ENCODE results near the gene TMEM63C.

DNA sequence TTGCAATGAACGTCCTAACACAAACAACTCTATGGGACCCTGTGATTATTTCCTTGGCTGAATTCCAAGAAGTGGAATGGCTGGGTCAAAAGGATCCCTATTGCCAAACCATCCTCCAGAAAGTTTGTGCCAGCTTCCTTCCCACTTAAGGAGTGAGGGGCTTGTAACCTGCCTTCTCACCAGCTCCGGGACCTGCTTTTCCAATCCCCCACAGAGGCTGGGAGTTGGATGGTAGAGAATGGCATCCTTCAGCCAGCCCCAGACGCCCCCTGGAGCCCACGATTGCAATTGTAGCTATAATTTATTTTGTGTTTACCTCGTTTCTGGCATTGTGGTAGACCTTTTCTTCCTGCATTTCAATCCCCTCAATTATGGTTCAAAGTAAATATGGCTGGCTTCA lies 30.4 kb upstream of the TMEM63C start:
- TF ChIP-seq, protein P1, sequence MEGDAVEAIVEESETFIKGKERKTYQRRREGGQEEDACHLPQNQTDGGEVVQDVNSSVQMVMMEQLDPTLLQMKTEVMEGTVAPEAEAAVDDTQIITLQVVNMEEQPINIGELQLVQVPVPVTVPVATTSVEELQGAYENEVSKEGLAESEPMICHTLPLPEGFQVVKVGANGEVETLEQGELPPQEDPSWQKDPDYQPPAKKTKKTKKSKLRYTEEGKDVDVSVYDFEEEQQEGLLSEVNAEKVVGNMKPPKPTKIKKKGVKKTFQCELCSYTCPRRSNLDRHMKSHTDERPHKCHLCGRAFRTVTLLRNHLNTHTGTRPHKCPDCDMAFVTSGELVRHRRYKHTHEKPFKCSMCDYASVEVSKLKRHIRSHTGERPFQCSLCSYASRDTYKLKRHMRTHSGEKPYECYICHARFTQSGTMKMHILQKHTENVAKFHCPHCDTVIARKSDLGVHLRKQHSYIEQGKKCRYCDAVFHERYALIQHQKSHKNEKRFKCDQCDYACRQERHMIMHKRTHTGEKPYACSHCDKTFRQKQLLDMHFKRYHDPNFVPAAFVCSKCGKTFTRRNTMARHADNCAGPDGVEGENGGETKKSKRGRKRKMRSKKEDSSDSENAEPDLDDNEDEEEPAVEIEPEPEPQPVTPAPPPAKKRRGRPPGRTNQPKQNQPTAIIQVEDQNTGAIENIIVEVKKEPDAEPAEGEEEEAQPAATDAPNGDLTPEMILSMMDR (IDR thresholded peaks at IDR 0.05) = peak in 1 of 4 experiments; percentile 26
- no peak for TF ChIP-seq POLR2AphosphoS5 (IDR thresholded peaks at IDR 0.05)
- no peak for TF ChIP-seq POLR2A (IDR thresholded peaks at IDR 0.05)
